Measurements from ENCODE around the gene NSMCE3. TPM values are rescaled to one million over a fixed set of nuclear protein-coding genes. Genes with fewer than 3 reads are reported as not detected.
"Not testable (repeated sequence)": the region's sequence is repeated elsewhere in the genome, so short reads cannot be mapped to it uniquely, and the experiment has no call there.

NSMCE3 gene
- total RNA-seq, 1 donor from 2014 or later, result 12.7 TPM

DNA sequence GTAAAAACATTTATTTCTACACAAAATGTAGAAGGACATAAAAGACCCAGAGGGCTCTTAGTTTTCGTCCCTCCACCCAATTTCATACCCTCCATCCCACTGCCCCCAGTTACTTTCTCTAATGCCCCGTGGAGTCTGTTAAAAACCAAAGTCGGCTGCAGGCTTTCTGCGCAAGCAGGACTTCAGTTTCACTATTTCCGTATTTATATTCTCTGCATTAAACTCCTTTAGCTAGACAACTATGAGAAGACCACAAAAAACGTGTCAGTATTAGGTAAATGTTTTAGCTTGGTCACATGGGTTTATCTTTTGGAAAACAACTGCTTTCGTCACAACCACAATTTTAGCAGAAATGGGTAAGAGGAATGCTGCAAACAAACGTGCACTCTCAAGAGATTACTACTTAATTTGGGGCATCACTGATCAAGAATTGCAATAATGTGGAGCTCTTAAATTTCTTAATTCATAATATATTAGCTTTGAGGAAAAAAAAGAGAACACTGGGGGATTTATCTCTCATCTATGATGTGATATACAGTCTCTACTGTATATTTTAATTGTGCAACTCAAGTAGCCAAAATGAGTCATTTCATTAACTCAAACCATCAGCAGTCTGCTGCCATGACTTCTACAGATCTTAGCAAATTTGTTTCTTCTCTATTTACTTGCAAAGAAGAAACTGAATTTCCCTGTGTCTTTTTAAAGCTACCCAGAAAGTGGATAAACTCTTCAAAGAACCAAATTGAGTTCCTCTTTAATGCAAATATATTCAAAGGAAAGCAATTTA lies 740 bp upstream of the NSMCE3 start:
- peak; percentile 17 for DNase-seq (ENCODE audit: low read depth)

GRCh38 chr15:29268706-29269484 lies 727 bp downstream of the NSMCE3 start:
- DNase-seq (ENCODE audit: low read depth), result peak; percentile 38

GRCh38 chr15:29266052-29266582 lies 3.5 kb downstream of the NSMCE3 start:
- DNase-seq (ENCODE audit: low read depth), result no peak

GRCh38 chr15:29263289-29263688 lies 6.3 kb downstream of the NSMCE3 start:
- no peak for DNase-seq (ENCODE audit: low read depth)

DNA sequence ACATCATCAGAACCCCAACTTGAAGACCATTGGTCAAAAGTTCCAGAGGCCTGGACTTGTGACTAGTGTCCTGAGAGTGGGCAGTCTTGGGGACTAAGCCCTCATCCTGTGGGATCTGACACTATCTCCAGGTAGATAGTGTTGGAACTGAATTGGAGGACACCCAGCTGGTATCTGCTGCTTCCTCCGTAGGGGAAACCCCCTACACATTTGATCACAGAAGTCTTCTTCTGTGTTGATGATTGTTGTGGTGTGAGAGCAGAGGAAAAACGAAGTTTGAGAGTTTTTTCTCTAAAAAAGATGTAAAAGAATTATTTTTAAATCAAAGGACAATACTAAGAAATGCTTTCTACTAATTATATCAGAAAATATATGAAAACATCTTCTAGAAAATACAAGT lies 6.9 kb downstream of the NSMCE3 start:
- DNase-seq (ENCODE audit: low read depth), result no peak

- no peak for DNase-seq (ENCODE audit: low read depth)
Observed at GRCh38 chr15:29260896-29261295, 8.7 kb downstream of the NSMCE3 start.

DNA sequence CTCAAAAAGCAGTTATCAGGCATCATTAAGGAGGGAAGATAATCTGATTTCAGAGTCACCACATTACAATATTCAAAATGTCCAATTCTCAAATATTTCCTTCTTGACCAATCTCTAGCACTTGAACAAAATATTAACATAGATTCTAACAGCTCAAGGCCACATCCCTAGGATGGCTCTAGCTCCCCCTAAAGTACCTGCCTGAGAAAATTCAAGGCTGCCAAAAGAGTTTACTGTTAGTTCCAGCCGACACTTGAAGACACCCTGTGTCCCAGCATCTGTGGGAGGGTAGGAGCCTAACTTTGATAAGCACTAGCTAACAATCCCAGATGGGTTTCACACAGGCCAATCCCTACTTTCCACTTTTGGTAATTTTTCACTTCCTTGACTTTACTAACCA lies 10.4 kb downstream of the NSMCE3 start:
- no peak for DNase-seq (ENCODE audit: low read depth)

DNA sequence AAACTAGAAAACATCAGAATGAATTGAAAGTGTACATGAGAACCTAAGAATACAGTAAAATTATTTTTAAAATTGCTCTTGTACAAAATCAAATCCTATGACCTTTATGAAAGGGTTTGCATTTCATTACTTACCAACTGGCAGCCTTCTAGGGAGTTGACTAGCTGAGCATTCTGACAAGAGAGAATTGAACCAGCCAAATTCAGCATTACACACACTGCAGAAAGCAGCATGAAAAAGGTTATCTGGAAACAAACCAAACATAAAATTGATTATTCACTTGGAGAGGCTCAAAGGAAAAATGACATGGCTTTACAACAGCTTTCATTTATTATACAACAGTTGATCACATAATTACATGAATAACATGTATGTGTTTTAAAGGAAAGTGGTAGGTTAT lies 17.4 kb downstream of the NSMCE3 start:
- DNase-seq (ENCODE audit: low read depth), result no peak

- no peak for DNase-seq (ENCODE audit: low read depth)
Observed at GRCh38 chr15:29244544-29244943, 25.1 kb downstream of the NSMCE3 start.

DNA sequence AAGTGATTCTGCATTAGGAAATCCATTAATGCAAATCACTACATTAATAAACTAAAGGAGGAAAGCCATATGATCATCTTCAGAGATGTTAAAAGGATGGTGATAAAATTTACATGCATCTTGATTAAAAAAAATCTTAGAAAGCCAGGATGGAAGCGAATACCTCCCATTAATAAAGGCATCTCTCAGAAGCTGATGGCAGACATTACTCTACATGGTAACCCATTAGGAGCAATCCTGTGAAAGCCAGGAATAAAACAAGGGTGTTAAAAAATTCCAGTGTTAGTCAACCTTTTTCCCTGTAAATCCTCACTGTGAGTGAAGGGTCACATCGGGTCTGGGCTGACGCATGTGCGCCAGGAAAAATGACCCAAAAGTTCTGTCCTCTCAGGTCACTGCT lies 25.5 kb downstream of the NSMCE3 start:
- no peak for DNase-seq (ENCODE audit: low read depth)

- DNase-seq (ENCODE audit: low read depth), result peak; percentile 12
Observed at GRCh38 chr15:29242456-29243242, 27.0 kb downstream of the NSMCE3 start.

DNA sequence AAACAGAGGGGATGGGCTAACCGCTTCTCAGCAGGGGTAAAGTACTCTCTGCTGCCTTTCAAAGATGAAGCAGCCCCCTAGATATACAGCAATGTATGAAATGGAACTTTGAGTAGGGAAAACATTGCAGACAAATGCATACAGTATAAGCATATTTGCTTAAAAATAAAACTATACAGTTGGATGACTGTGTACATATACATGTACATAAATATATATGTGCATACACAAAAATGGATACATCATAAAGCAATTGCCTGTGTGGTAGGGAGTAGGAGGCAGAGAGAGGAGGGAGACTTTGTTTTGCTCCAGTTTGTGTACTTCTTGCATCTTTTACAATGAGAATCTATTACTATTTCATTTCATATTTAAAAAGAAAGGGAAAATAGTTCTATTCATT lies 28.4 kb downstream of the NSMCE3 start:
- no peak for DNase-seq (ENCODE audit: low read depth)

- DNase-seq (ENCODE audit: low read depth), result no peak
Observed at GRCh38 chr15:29239395-29239794, 30.2 kb downstream of the NSMCE3 start.

GRCh38 chr15:29233566-29233965 lies 36.1 kb downstream of the NSMCE3 start:
- DNase-seq (ENCODE audit: low read depth), result no peak

GRCh38 chr15:29226436-29227208 lies 43.0 kb downstream of the NSMCE3 start:
- DNase-seq (ENCODE audit: low read depth), result no peak

DNA sequence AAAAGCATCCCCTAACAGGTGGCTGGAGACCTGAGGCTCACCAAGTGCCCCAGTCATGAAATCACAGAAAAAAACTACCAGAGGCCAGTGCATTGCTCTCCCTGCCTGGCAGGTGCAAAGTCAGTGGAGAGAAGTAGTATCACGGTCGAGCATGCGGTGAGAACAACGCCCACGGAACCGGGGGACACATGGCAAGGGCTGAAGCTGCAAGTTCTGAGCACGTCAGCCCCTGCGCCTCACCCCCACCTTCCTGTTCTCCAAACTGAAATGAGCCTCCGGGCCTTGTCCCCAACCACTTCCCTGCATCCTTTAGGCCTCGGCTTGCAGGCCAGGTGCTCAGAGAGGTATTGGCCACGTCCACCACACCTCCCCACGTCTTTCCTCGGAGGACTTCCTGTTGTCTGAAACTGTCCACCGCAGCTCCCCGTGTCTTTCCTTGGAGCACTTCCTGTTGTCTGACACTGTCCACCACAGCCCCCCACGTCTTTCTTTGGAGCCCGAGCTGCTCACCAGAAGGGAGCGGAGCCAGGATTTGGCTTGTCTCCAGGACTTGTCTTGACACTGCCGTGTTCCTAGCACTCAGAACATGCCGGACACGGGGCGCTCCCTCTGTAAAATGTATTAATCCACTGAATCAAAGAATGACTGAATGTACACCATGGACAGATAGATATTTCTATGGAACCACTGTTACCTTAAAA lies 43.9 kb downstream of the NSMCE3 start:
- no peak for DNase-seq (ENCODE audit: low read depth)

DNA sequence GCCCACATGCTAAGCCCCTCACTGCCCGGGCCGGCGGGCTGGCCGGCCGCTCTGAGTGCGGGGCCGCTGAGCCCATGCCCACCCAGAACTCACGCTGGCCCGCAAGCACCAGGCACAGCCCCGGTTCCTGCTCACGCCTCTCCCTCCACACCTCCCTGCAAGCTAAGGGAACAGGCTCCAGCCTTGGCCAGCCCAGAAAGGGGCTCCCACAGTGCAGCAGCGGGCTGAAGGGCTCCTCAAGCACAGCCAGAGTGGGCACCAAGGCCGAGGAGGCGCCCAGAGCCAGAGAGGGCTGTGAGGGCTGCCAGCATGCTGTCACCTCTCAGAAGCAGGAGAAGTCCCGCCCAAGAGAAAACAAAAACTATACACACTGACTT lies 44.6 kb downstream of the NSMCE3 start:
- DNase-seq (ENCODE audit: low read depth), result not testable (repeated sequence)

GRCh38 chr15:29224235-29224986 lies 45.2 kb downstream of the NSMCE3 start:
- not testable (repeated sequence) for DNase-seq (ENCODE audit: low read depth)

DNA sequence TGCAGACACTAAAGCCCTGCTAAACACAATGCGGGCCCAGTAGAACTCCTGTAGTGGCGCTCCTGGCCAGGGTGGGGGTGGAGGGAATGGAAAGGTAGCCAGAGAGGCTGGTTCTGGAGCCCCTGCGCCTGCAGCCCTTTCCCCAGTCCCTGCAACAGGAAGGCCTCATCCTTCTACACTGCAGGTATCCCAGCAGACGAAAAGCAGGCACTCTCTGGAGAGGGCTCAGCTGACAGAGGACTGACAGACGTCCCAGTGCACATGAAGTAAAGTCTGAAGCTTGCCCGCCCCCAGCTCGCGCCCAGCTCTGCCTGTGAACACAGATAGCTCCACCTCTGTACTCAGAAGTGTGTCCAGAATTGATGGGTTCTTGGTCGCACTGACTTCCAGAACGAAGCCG lies 46.0 kb downstream of the NSMCE3 start:
- DNase-seq (ENCODE audit: low read depth), result no peak
